Omental fat pad (tissue), 4 donors: ENCODE data around the gene GAS7. TPM values are rescaled to one million over a fixed set of nuclear protein-coding genes. Genes with fewer than 3 reads are reported as not detected.

Source experiments
- ATAC-seq: fragments of 150-250 bp; one replicate; pipeline ENCODE4 v1.9.1; 2016; ENCODE audit warnings: mild to moderate bottlenecking, moderate library complexity; ENCODE audit not compliant: low FRiP score
- DNase-seq: peaks from one replicate; pipeline ENCODE4 v3.0.0-alpha.2; 2019; ENCODE audit warnings: low spot score
- CTCF ChIP-seq, 3 donors: fragments of 450-650 bp; IDR thresholded peaks; one replicate each; pipeline ENCODE4 v1.5.1; 2016 to 2017; ENCODE audit warnings: antibody characterized with exemption in 3 of 3, mild to moderate bottlenecking in 3 of 3, moderate library complexity in 2 of 3
- total RNA-seq, 4 donors: library from RNA; depleted of rRNA; stranded (reverse); fragments of >200 nt; gene quantifications; one replicate each; pipeline ENCODE4 v1.1.0, GENCODE V29; 2016

The GAS7 gene
- total RNA-seq, 4 donors from 2014 or later: 36.4 to 148 (median 52.7) TPM

GRCh38 chr17:10087355-10087754 lies 111.1 kb downstream of the GAS7 start:
- ATAC-seq (no peak), DNase-seq (no peak)

GRCh38 chr17:10083864-10084263 lies 114.5 kb downstream of the GAS7 start:
- TF ChIP-seq CTCF (IDR thresholded peaks at IDR 0.05): no peak
- no peak for DNase-seq
- no peak for ATAC-seq

More at GRCh38 chr17:10087355-10087754, 111.1 kb downstream of the GAS7 start:
- no peak for TF ChIP-seq CTCF (IDR thresholded peaks at IDR 0.05)

- DNase-seq: no peak
- ATAC-seq: no peak
- TF ChIP-seq CTCF (IDR thresholded peaks at IDR 0.05): no peak
These were observed 115.6 kb downstream of the GAS7 start for GRCh38 chr17:10082795-10083194.

- no peak for TF ChIP-seq CTCF (IDR thresholded peaks at IDR 0.05)
- DNase-seq (no peak), ATAC-seq (no peak)
These were observed 116.7 kb downstream of the GAS7 start for GRCh38 chr17:10081571-10082169.

GRCh38 chr17:10077561-10078299 lies 120.7 kb downstream of the GAS7 start:
- no peak for DNase-seq
- no peak for ATAC-seq
- TF ChIP-seq CTCF (IDR thresholded peaks at IDR 0.05): no peak

GRCh38 chr17:10075919-10076318 lies 122.5 kb downstream of the GAS7 start:
- ATAC-seq (no peak), DNase-seq (no peak)
- TF ChIP-seq CTCF (IDR thresholded peaks at IDR 0.05): no peak

GRCh38 chr17:10073941-10074340 lies 124.5 kb downstream of the GAS7 start:
- no peak for DNase-seq
- no peak for ATAC-seq
- TF ChIP-seq CTCF (IDR thresholded peaks at IDR 0.05): no peak
